Uterus (tissue), 4 donors: ENCODE data around the gene MORN4. TPM values are rescaled to one million over a fixed set of nuclear protein-coding genes. Genes with fewer than 3 reads are reported as not detected.

Experiments
- DNase-seq, 2 donors: peaks; one replicate each; pipeline ENCODE4 v3.0.0-alpha.2; 2019 to 2020
- H3K27ac ChIP-seq, 2 donors: fragments of 200-600 bp; sonication (generic); 1 replicate in 1 of 2; 2 replicates in 1 of 2; pipeline ENCODE4 v1.5.1; 2016 to 2018
- H3K27me3 ChIP-seq, 2 donors: fragments of 200-600 bp; sonication (generic); one replicate each; pipeline ENCODE4 v1.5.1; 2018 to 2019; ENCODE audit warnings: control low read depth in 1 of 2
- H3K36me3 ChIP-seq, 2 donors: fragments of 200-600 bp; sonication (generic); one replicate each; pipeline ENCODE4 v1.5.1; 2019; ENCODE audit warnings: control low read depth in 1 of 2
- H3K4me1 ChIP-seq, 2 donors: fragments of 200-600 bp; sonication (generic); one replicate each; pipeline ENCODE4 v1.5.1; 2018 to 2019; ENCODE audit warnings: control low read depth in 1 of 2
- H3K4me3 ChIP-seq, 2 donors: fragments of 200-600 bp; sonication (generic); 1 replicate in 1 of 2; 2 replicates in 1 of 2; pipeline ENCODE4 v1.5.1; 2018 to 2019; ENCODE audit warnings: mild to moderate bottlenecking in 1 of 2
- H3K9me3 ChIP-seq, 2 donors: fragments of 200-600 bp; sonication (generic); one replicate each; pipeline ENCODE4 v1.5.1; 2019; ENCODE audit warnings: control low read depth in 1 of 2
- CTCF ChIP-seq, 4 experiments: fragments of 200-600 bp in 2 of 4; fragments of 450-650 bp in 2 of 4; sonication (generic) in 2 of 4; IDR thresholded peaks; one replicate each; pipeline ENCODE4 v1.5.1; 2016 to 2019; ENCODE audit warnings: antibody characterized with exemption in 4 of 4, mild to moderate bottlenecking in 2 of 4, moderate library complexity in 1 of 4
- POLR2A ChIP-seq, 2 donors: fragments of 450-650 bp; IDR thresholded peaks; one replicate each; pipeline ENCODE4 v1.6.1; 2016; ENCODE audit warnings: antibody characterized with exemption in 2 of 2, mild to moderate bottlenecking in 1 of 2, moderate library complexity in 1 of 2
- intact Hi-C: fragments of 100-400 bp; cut with DNase I; formaldehyde crosslinking; loops from one replicate; pipeline ENCODE4 v1.15.1; 2023; ENCODE audit warnings: low total_unique reads
- total RNA-seq, 4 donors: library from RNA; depleted of rRNA in 3 of 4; stranded (reverse); fragments of >200 nt in 3 of 4; gene quantifications; one replicate each; pipeline versions ENCODE4 v1.1.0 to v1.2.4, GENCODE V29; 2014 to 2023
- donor health status: DM: yes; HTN: yes; CAD: no.

The MORN4 gene
- total RNA-seq, 4 donors from 2014 or later, result 3.1 to 11.5 (median 10.8) TPM

- H3K9me3 ChIP-seq, result no peaks in the 10 kb centered on the region
- no peak overlapping the region for H3K4me3 ChIP-seq
- TF ChIP-seq POLR2A (IDR thresholded peaks at IDR 0.05) (no peak), CTCF (IDR thresholded peaks at IDR 0.05) (no peak)
- no peaks in the 10 kb centered on the region for H3K27me3 ChIP-seq
- no peak overlapping the region for H3K27ac ChIP-seq
- H3K4me1 ChIP-seq, result no peaks in the 10 kb centered on the region
- intact Hi-C loops, result no loop called here
- DNase-seq, result no peak
- no peaks in the 10 kb centered on the region for H3K36me3 ChIP-seq
These were observed 14.6 kb downstream of the MORN4 start for GRCh38 chr10:97618733-97619132.

- DNase-seq, result no peak
- Histone ChIP-seq H3K4me1 (no peaks in the 10 kb centered on the region), H3K4me3 (no peak overlapping the region), H3K27ac (no peak overlapping the region), H3K9me3 (no peaks in the 10 kb centered on the region), H3K36me3 (no peaks in the 10 kb centered on the region), H3K27me3 (no peaks in the 10 kb centered on the region)
- intact Hi-C loops, result no loop called here
- TF ChIP-seq POLR2A (IDR thresholded peaks at IDR 0.05) (no peak), CTCF (IDR thresholded peaks at IDR 0.05) (no peak)
These were observed 15.0 kb downstream of the MORN4 start for GRCh38 chr10:97618285-97618684.

- intact Hi-C loops, result no loop called here
These were observed 20.9 kb downstream of the MORN4 start for GRCh38 chr10:97612386-97612785.

GRCh38 chr10:97611473-97611872 lies 21.8 kb downstream of the MORN4 start:
- intact Hi-C loops, result no loop called here
- Histone ChIP-seq H3K9me3 (no peaks in the 10 kb centered on the region), H3K4me1 (no peaks in the 10 kb centered on the region), H3K36me3 (no peaks in the 10 kb centered on the region), H3K4me3 (no peak overlapping the region), H3K27me3 (no peaks in the 10 kb centered on the region), H3K27ac (no peak overlapping the region)
- TF ChIP-seq POLR2A (IDR thresholded peaks at IDR 0.05), result no peak
- TF ChIP-seq CTCF (IDR thresholded peaks at IDR 0.05), result no peak
- no peak for DNase-seq

More at GRCh38 chr10:97612386-97612785, 20.9 kb downstream of the MORN4 start:
- Histone ChIP-seq H3K27ac (no peak overlapping the region), H3K36me3 (no peaks in the 10 kb centered on the region), H3K9me3 (no peaks in the 10 kb centered on the region), H3K4me1 (no peaks in the 10 kb centered on the region), H3K27me3 (no peaks in the 10 kb centered on the region), H3K4me3 (no peak overlapping the region)
- TF ChIP-seq POLR2A (IDR thresholded peaks at IDR 0.05) (no peak), CTCF (IDR thresholded peaks at IDR 0.05) (peak; percentile 52 to 81 (median 62))
- no peak for DNase-seq

- no peak for DNase-seq
- H3K4me3 ChIP-seq, result no peak overlapping the region
- intact Hi-C loops, result no loop called here
- H3K36me3 ChIP-seq, result no peaks in the 10 kb centered on the region
- H3K9me3 ChIP-seq, result no peaks in the 10 kb centered on the region
- H3K4me1 ChIP-seq, result no peaks in the 10 kb centered on the region
- TF ChIP-seq POLR2A (IDR thresholded peaks at IDR 0.05), result no peak
- no peak for TF ChIP-seq CTCF (IDR thresholded peaks at IDR 0.05)
- no peaks in the 10 kb centered on the region for H3K27me3 ChIP-seq
- no peak overlapping the region for H3K27ac ChIP-seq
These were observed 24.2 kb downstream of the MORN4 start for GRCh38 chr10:97608991-97609561.
